ENCODE results near the gene BAHCC1. TPM values are rescaled to one million over a fixed set of nuclear protein-coding genes. Genes with fewer than 3 reads are reported as not detected.
"Not testable (repeated sequence)": the region's sequence is repeated elsewhere in the genome, so short reads cannot be mapped to it uniquely, and the experiment has no call there.

Gene BAHCC1
- total RNA-seq, 2 donors from 2014 or later: 41.2 to 69.6 TPM

GRCh38 chr17:81348097-81349055 lies 46.9 kb upstream of the BAHCC1 start:
- Histone ChIP-seq H3K4me3 (no peak overlapping the region), H3K9me3 (no peaks in the 10 kb centered on the region), H3K4me1 (ENCODE audit: control insufficient read depth in 1 of 2, low read depth in 2 of 2) (peaks cover 5 to 7% of the 10 kb centered on the region in 2 donors), H3K27me3 (replicated peaks; ENCODE audit: insufficient read depth) (no peaks in the 10 kb centered on the region), H3K36me3 (no peaks in the 10 kb centered on the region), H3K27ac (no peak overlapping the region)
- no peak for DNase-seq (ENCODE audit: low spot score)
- no peak for ATAC-seq (ENCODE audit: insufficient number of reproducible peaks, low FRiP score, low read depth)
- TF ChIP-seq, protein P1, sequence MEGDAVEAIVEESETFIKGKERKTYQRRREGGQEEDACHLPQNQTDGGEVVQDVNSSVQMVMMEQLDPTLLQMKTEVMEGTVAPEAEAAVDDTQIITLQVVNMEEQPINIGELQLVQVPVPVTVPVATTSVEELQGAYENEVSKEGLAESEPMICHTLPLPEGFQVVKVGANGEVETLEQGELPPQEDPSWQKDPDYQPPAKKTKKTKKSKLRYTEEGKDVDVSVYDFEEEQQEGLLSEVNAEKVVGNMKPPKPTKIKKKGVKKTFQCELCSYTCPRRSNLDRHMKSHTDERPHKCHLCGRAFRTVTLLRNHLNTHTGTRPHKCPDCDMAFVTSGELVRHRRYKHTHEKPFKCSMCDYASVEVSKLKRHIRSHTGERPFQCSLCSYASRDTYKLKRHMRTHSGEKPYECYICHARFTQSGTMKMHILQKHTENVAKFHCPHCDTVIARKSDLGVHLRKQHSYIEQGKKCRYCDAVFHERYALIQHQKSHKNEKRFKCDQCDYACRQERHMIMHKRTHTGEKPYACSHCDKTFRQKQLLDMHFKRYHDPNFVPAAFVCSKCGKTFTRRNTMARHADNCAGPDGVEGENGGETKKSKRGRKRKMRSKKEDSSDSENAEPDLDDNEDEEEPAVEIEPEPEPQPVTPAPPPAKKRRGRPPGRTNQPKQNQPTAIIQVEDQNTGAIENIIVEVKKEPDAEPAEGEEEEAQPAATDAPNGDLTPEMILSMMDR (IDR thresholded peaks at IDR 0.05): no peak

DNA sequence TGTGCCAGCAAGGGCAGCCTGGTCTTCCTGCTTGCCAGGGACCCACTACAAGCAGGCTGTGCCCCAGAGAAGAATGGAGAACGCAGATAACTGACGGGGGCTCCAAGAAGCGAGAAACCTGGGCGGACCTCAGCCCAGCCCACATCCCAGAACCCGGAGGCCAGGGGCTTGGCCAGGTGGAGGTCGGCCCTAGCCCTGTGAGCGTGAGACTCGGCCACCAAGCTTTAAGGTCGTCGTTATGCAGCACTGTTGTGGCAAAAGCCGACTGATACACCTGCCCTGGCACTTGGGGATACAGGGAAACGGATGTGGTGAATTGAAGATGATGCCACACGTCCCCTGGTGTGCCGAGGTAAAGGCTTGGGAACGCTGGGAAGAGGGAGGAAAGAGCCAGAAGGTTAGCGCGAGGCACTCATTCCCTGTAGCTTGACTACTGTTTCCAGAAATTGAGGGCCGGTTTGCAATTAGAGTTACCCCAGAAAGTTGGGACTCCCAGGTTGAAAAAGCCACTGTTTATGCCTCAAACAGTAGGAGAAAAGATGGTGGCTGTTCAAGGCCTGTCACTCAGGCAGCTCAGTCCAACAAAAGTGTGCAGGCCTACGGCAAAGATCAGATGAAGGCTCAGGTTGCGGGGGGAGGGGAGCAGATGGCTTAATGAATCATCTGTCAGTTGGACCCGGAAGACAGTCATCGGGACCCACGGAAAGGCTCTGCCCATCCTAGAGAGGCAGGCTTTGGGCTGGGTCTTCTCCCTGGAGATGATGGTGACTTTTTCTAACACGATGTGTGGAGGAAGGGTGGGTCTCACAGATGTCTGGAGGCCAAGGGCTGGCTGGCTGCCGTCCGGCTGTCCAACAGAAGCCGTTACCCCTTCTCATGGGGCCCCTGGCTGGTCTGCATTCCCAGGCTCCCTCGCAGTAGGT lies 45.6 kb upstream of the BAHCC1 start:
- Histone ChIP-seq H3K4me1 (ENCODE audit: control insufficient read depth in 1 of 2, low read depth in 2 of 2) (peaks cover 3 to 5% of the 10 kb centered on the region in 2 donors), H3K9me3 (no peaks in the 10 kb centered on the region), H3K27ac (no peak overlapping the region), H3K4me3 (no peak overlapping the region), H3K27me3 (replicated peaks; ENCODE audit: insufficient read depth) (no peaks in the 10 kb centered on the region), H3K36me3 (no peaks in the 10 kb centered on the region)
- DNase-seq (ENCODE audit: low spot score): no peak
- ATAC-seq (ENCODE audit: insufficient number of reproducible peaks, low FRiP score, low read depth): no peak
- TF ChIP-seq, protein P1 (IDR thresholded peaks at IDR 0.05): no peak

DNA sequence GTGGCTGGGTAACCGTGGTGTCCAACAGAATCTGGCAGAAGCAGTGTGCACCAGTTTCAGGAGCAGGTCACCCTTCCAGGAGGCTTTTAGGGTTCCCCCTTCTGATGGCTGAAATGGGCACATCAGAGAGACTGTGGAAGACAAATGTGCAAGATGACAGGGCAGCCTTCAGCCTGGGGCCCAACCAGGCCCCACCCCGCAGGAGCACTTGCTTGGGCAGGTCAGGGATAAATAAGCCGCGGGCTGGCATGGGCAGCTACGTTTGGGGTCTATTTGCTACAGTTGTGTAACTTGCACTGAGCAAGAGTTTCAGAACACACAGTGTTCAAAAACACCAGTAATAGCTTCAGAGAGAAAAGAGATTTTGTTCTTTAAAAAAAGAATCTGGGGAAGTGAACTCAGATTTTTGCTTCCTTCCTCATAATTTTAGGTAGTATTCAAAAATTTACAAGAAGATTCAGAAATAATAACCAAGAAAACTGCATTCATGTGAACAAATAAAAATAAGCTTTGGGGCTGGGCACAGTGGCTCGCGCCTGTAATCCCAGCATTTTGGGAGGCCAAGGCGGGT lies 44.9 kb upstream of the BAHCC1 start:
- H3K27ac ChIP-seq: no peak overlapping the region
- H3K4me1 ChIP-seq (ENCODE audit: control insufficient read depth in 1 of 2, low read depth in 2 of 2): peaks cover 3 to 5% of the 10 kb centered on the region in 2 donors
- TF ChIP-seq, protein P1 (IDR thresholded peaks at IDR 0.05): no peak
- H3K9me3 ChIP-seq: no peaks in the 10 kb centered on the region
- H3K4me3 ChIP-seq: no peak overlapping the region
- ATAC-seq (ENCODE audit: insufficient number of reproducible peaks, low FRiP score, low read depth): no peak
- DNase-seq (ENCODE audit: low spot score): no peak
- no peaks in the 10 kb centered on the region for H3K36me3 ChIP-seq
- no peaks in the 10 kb centered on the region for H3K27me3 ChIP-seq (replicated peaks; ENCODE audit: insufficient read depth)

DNA sequence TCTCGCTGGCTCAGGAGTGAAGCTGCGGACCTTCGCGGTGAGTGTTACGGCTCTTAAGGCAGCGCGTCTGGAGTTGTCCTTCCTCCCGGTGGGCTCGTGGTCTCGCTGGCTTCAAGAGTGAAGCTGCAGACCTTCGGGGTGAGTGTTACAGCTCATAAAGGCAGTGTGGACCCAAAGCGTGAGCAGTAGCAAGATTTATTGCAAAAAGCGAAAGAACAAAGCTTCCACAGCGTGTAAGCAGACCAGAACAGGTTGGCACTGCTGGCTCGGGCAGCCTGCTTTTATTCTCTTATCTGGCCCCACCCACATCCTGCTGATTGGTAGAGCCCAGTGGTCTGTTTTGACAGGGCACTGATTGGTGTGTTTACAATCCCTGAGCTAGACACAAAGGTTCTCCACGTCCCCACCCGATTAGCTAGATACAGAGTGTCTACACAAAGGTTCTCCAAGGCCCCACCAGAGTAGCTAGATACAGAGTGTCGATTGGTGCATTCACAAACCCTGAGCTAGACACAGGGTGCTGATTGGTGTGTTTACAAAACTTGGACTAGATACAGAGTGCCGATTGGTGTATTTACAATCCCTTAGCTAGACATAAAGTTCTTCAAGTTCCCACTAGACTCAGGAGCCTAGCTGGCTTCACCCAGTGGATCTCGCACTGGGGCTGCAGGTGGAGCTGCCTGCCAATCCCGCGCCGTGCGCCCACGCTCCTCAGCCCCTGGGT lies 43.8 kb upstream of the BAHCC1 start:
- not testable (repeated sequence) for H3K27ac ChIP-seq; H3K36me3 ChIP-seq; DNase-seq (ENCODE audit: low spot score); H3K9me3 ChIP-seq; H3K4me3 ChIP-seq; ATAC-seq (ENCODE audit: insufficient number of reproducible peaks, low FRiP score, low read depth); H3K27me3 ChIP-seq (replicated peaks; ENCODE audit: insufficient read depth); H3K4me1 ChIP-seq (ENCODE audit: control insufficient read depth in 1 of 2, low read depth in 2 of 2)

- not testable (repeated sequence) for H3K27ac ChIP-seq; H3K4me1 ChIP-seq (ENCODE audit: control insufficient read depth in 1 of 2, low read depth in 2 of 2); H3K4me3 ChIP-seq; H3K36me3 ChIP-seq; H3K27me3 ChIP-seq (replicated peaks; ENCODE audit: insufficient read depth); H3K9me3 ChIP-seq; ATAC-seq (ENCODE audit: insufficient number of reproducible peaks, low FRiP score, low read depth); DNase-seq (ENCODE audit: low spot score)
Measured at GRCh38 chr17:81352056-81352455, 43.2 kb upstream of the BAHCC1 start.
